Heart left ventricle (tissue), 16 donors: ENCODE results near the gene KRIT1. TPM values are rescaled to one million over a fixed set of nuclear protein-coding genes. Genes with fewer than 3 reads are reported as not detected.

Experiments used
- ATAC-seq, 4 donors: fragments of 200-7000 bp; cut with Tn5 transposase; one replicate each; pipeline ENCODE4 v1.9.1; 2020 to 2022; ENCODE audit warnings: moderate library complexity in 4 of 4, mild to moderate bottlenecking in 3 of 4, moderate number of reproducible peaks in 1 of 4
- DNase-seq, 5 donors: peaks; one replicate each; pipeline ENCODE4 v3.0.0-alpha.2; 2020
- H3K27ac ChIP-seq, 12 donors: fragments of 200-600 bp; sonication (generic) in 4 of 12; one replicate each; pipeline versions ENCODE4 v1.5.0 to v1.8.0; 2016 to 2022; ENCODE audit warnings: mild to moderate bottlenecking in 2 of 12
- H3K27me3 ChIP-seq, 9 donors: fragments of 200-600 bp; sonication (generic) in 2 of 9; one replicate each; pipeline versions ENCODE4 v1.5.1 to v1.8.0; 2016 to 2022; ENCODE audit warnings: mild to moderate bottlenecking in 3 of 9
- H3K36me3 ChIP-seq, 9 donors: fragments of 200-600 bp; sonication (generic) in 2 of 9; one replicate each; pipeline versions ENCODE4 v1.5.0 to v1.8.0; 2018 to 2022; ENCODE audit warnings: mild to moderate bottlenecking in 2 of 9
- H3K4me1 ChIP-seq, 12 donors: fragments of 200-600 bp; sonication (generic) in 4 of 12; one replicate each; pipeline versions ENCODE4 v1.5.0 to v1.8.0; 2016 to 2022; ENCODE audit warnings: mild to moderate bottlenecking in 3 of 12
- H3K4me3 ChIP-seq, 12 donors: fragments of 200-600 bp; sonication (generic) in 4 of 12; one replicate each; pipeline versions ENCODE4 v1.5.0 to v1.8.0; 2017 to 2022; ENCODE audit warnings: mild to moderate bottlenecking in 9 of 12, moderate library complexity in 4 of 12
- H3K9me3 ChIP-seq, 12 donors: fragments of 200-600 bp; sonication (generic) in 4 of 12; one replicate each; pipeline versions ENCODE4 v1.5.0 to v1.8.0; 2016 to 2022; ENCODE audit warnings: mild to moderate bottlenecking in 1 of 12
- CTCF ChIP-seq, 12 donors: fragments of 200-600 bp; sonication (generic) in 4 of 12; IDR thresholded peaks; one replicate each; pipeline versions ENCODE4 v1.5.0 to v1.8.0; 2018 to 2022; ENCODE audit warnings: antibody characterized with exemption in 12 of 12, mild to moderate bottlenecking in 5 of 12
- POLR2A ChIP-seq, 2 donors: fragments of 450-650 bp; IDR thresholded peaks; one replicate each; pipeline ENCODE4 v1.6.1; 2017; ENCODE audit warnings: antibody characterized with exemption in 2 of 2, mild to moderate bottlenecking in 2 of 2, moderate library complexity in 2 of 2
- WGBS, 4 donors: extraction: QIAGEN DNeasy Blood & Tissue Kit in 2 of 4; methylation state at CpG; one replicate each; pipeline versions ENCODE4 v1.1.5 to v1.1.7; 2013 to 2018; 5-methylcytosine and 5-hydroxymethylcytosine counted together
- intact Hi-C, 10 donors: fragments of 100-400 bp; cut with DNase I; formaldehyde crosslinking; loops; one replicate each; pipeline versions ENCODE4 v1.11.1 to v1.14.2; 2022
- polyA plus RNA-seq, 2 donors: library from polyadenylated mRNA; stranded (reverse); fragments of 200-250 nt; gene quantifications; one replicate each; pipeline ENCODE4 v1.2.3, GENCODE V29; 2013
- total RNA-seq, 9 donors: library from RNA; depleted of rRNA in 2 of 9; stranded (reverse); fragments of >200 nt in 2 of 9; fragmentation: NEBNext Ultra II Directional in 3 of 9; extraction: Animal tissue kit (Norgen Biotek cat#: 25700) in 3 of 9; gene quantifications; one replicate each; pipeline versions ENCODE4 v1.1.0 to v1.2.4, GENCODE V29; 2016 to 2023
- donor health status: ischemic (EF 13 %, LVEDD 7.1; RV severe dilation, severe dysfunction).
- donor health status: healthy with polysubstance abuse.
- donor health status: DM: no; HTN: yes; CAD: no.
- donor health status: DM: no; HTN: no; CAD: no.
- donor health status: ischemic (EF 25% LVEDD 6.9; RV normal size, moderate dysfunction).
- donor health status: ischemic (EF 25% LVEDD 5.7; RV mildly dilated, moderate dysfunction).
- donor health status: healthy.
- donor health status: DM: yes; HTN: yes; CAD: no.
- donor health status: ischemic (EF 35%, LVEDD 5.7; RV mildly dilated, moderate dysfunction).
- donor health status: nonischemic (EF 11% LVEDD 7.7; RV severe dilation, severe dysfunction).
- donor health status: DM: yes; HTN: yes; CAD: no.
- donor health status: PGD.
- donor health status: ischemic (EF 29% LVEDD 5.4; RV normal size, mild dysfunction).
- donor health status: nonischemic (EF 23%, LVEDD 6.1; RV moderate dilation, normal function).

Gene KRIT1
- total and polyA plus RNA-seq, 11 donors: 13.0 to 45.0 (median 28.9) TPM

DNA sequence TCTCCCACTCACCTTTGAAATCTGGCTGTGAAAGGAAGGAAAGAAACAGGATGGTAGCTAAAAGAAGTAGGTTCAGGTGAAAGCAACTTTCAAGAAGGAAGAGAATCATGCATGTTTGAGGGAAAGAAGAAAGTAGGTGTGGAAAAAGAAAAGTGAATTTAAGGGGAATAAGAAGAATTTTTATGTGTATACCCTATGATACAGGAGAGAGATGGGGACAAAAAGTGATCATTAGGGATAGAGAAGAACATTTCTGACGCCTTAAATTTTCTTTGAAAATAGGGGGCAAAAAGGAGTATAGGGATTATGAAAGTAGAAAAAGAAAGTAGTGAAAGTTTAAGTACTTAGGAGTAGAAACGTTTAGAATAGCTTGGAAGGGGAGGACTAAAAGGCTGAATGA lies 15.2 kb downstream of the KRIT1 start:
- no peak overlapping the region for H3K4me3 ChIP-seq
- 83 to 87% (median 84%) methylated on average over 2 of the region's 2 CpGs for WGBS, 4 donors
- intact Hi-C loops: loop anchor here in 1 of 10 donors (10.0 kb wide), 1 partner anchor 116 kb away; no protein-coding TSS in a partner anchor
- peaks cover 0 to 6% (median 0%) of the 10 kb centered on the region in 12 donors for H3K9me3 ChIP-seq
- DNase-seq (no peak), ATAC-seq (no peak)
- H3K4me1 ChIP-seq: no peaks in the 10 kb centered on the region
- H3K36me3 ChIP-seq: peaks cover 0 to 99% (median 90%) of the 10 kb centered on the region in 9 donors
- TF ChIP-seq CTCF (IDR thresholded peaks at IDR 0.05): no peak
- no peak for TF ChIP-seq POLR2A (IDR thresholded peaks at IDR 0.05)
- no peak overlapping the region for H3K27ac ChIP-seq
- no peaks in the 10 kb centered on the region for H3K27me3 ChIP-seq

DNA sequence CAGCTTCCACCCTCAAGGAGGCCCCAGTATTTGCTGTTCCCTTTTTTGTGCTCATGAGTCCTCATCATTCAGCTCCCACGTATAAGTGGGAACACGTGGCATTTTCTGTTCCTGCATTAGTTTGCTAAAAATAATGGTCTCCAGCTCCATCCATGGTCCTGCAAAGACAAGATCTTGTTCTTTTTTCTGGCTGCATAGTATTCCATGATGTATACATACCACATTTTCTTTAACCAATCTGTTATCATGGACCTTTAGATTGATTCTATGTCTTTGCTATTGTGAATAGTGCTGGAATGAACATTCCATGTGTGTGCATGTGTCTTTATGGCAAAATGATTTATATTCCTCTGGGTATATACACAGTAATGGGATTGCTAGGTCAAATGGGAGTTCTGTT lies 17.0 kb downstream of the KRIT1 start:
- H3K27me3 ChIP-seq: no peaks in the 10 kb centered on the region
- no peaks in the 10 kb centered on the region for H3K4me1 ChIP-seq
- H3K27ac ChIP-seq: no peak overlapping the region
- DNase-seq (no peak), ATAC-seq (no peak)
- 96 to 100% (median 98%) methylated on average over 2 of the region's 2 CpGs for WGBS, 4 donors
- H3K36me3 ChIP-seq: peaks cover 0 to 99% (median 90%) of the 10 kb centered on the region in 9 donors
- TF ChIP-seq CTCF (IDR thresholded peaks at IDR 0.05) (no peak), POLR2A (IDR thresholded peaks at IDR 0.05) (no peak)
- H3K4me3 ChIP-seq: no peak overlapping the region
- intact Hi-C loops: loop anchor here in 1 of 10 donors (10.0 kb wide), 1 partner anchor 124 kb away; no protein-coding TSS in a partner anchor
- H3K9me3 ChIP-seq: peaks cover 0 to 6% (median 0%) of the 10 kb centered on the region in 12 donors

GRCh38 chr7:92228100-92228499 lies 17.6 kb downstream of the KRIT1 start:
- TF ChIP-seq POLR2A (IDR thresholded peaks at IDR 0.05): no peak
- no peak for TF ChIP-seq CTCF (IDR thresholded peaks at IDR 0.05)
- 93 to 100% (median 98%) methylated on average over 2 of the region's 2 CpGs for WGBS, 4 donors
- Histone ChIP-seq H3K4me3 (no peak overlapping the region), H3K36me3 (peaks cover 0 to 99% (median 87%) of the 10 kb centered on the region in 9 donors), H3K9me3 (peaks cover 0 to 6% (median 0%) of the 10 kb centered on the region in 12 donors), H3K27ac (no peak overlapping the region), H3K27me3 (no peaks in the 10 kb centered on the region), H3K4me1 (no peaks in the 10 kb centered on the region)
- no peak for ATAC-seq
- intact Hi-C loops: loop anchor here in 1 of 10 donors (10.0 kb wide), 1 partner anchor 123 kb away; no protein-coding TSS in a partner anchor
- DNase-seq: no peak

GRCh38 chr7:92226981-92227380 lies 18.7 kb downstream of the KRIT1 start:
- 94 to 95% (median 95%) methylated on average over 4 of the region's 4 CpGs for WGBS, 4 donors
- intact Hi-C loops: loop anchor here in 1 of 10 donors (10.0 kb wide), 1 partner anchor 122 kb away; no protein-coding TSS in a partner anchor
- no peaks in the 10 kb centered on the region for H3K4me1 ChIP-seq
- H3K4me3 ChIP-seq: no peak overlapping the region
- no peak for ATAC-seq
- H3K27ac ChIP-seq: no peak overlapping the region
- DNase-seq: no peak
- H3K9me3 ChIP-seq: peaks cover 0 to 6% (median 0%) of the 10 kb centered on the region in 12 donors
- TF ChIP-seq POLR2A (IDR thresholded peaks at IDR 0.05): no peak
- TF ChIP-seq CTCF (IDR thresholded peaks at IDR 0.05): no peak
- peaks cover 0 to 99% (median 87%) of the 10 kb centered on the region in 9 donors for H3K36me3 ChIP-seq
- H3K27me3 ChIP-seq: no peaks in the 10 kb centered on the region
